Progenitor cell of endocrine pancreas (in vitro differentiated cells): Measurements from ENCODE around the gene FAM222A. TPM values are rescaled to one million over a fixed set of nuclear protein-coding genes. Genes with fewer than 3 reads are reported as not detected.

Experiments used
- DNase-seq: peaks from one replicate; pipeline ENCODE4 v3.0.0; 2021; ENCODE audit warnings: low spot score; ENCODE audit not compliant: unreplicated experiment
- H3K27ac Mint-ChIP-seq: 2 replicates; pipeline ENCODE4 v1.8.0; 2021; ENCODE audit warnings: mild to moderate bottlenecking, moderate library complexity, mixed read lengths
- H3K27me3 Mint-ChIP-seq: 2 replicates; pipeline ENCODE4 v1.8.0; 2021; ENCODE audit warnings: mixed read lengths
- H3K36me3 Mint-ChIP-seq: 2 replicates; pipeline ENCODE4 v1.8.0; 2022; ENCODE audit warnings: mixed read lengths; ENCODE audit not compliant: insufficient read depth
- H3K4me1 Mint-ChIP-seq: 2 replicates; pipeline ENCODE4 v1.8.0; 2021; ENCODE audit warnings: low read depth, mixed read lengths
- H3K4me3 Mint-ChIP-seq: 2 replicates; pipeline ENCODE4 v1.8.0; 2021; ENCODE audit warnings: low read depth, mild to moderate bottlenecking, moderate library complexity, mixed read lengths
- H3K9me3 Mint-ChIP-seq: 2 replicates; pipeline ENCODE4 v1.8.0; 2021; ENCODE audit warnings: low read depth, mixed read lengths
- total RNA-seq: library from RNA; stranded (reverse); gene quantifications from 2 replicates; pipeline ENCODE4 v1.2.1, GENCODE V29; 2021
- TF ChIP-seq, protein P1 (sequence below): fragments of 200-600 bp; sonication (generic); IDR thresholded peaks from one replicate; pipeline ENCODE4 v1.5.0; 2021; ENCODE audit warnings: antibody characterized with exemption, mild to moderate bottlenecking; ENCODE audit not compliant: unreplicated experiment

FAM222A gene
- total RNA-seq, 1 donor from 2014 or later: 11.6 TPM

DNA sequence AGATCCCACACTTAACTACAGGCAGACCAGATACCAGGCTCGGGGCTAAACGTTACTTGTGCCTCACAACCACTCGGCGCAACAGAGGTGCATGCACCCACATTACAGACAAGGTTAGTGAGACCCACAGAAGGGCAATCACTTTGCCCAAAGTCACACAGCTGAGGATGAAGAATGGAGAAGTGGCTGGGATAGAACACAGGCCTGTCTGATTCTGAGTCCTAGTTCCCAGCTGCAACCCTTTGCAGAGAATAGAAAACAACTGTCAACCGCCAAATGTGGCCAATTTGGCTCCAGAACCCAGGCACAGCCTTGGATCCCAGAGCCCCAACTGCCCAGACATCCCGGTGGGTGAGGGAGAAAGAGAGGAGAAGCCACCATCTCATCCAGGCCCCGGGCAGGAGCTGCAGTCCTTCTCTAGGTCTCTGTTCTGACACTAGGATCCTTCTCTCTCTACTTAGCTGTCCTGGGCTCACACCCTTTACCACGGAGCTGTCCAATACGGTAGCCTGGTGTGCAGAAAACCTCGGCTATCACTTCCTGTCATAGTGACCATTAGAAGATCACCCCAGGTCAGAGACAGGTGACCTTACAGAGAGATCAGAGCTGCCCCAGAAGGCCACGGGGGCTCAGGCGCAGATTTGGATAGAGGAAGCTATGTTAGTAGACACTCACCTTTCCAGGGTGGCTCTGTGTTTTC is 59.1 kb downstream of the FAM222A start:
- no peak for DNase-seq
- no peaks in the 10 kb centered on the region for H3K9me3 Mint-ChIP-seq
- peak overlapping the region; percentile 45 for H3K27ac Mint-ChIP-seq
- no peak overlapping the region for H3K4me3 Mint-ChIP-seq
- TF ChIP-seq, protein P1, sequence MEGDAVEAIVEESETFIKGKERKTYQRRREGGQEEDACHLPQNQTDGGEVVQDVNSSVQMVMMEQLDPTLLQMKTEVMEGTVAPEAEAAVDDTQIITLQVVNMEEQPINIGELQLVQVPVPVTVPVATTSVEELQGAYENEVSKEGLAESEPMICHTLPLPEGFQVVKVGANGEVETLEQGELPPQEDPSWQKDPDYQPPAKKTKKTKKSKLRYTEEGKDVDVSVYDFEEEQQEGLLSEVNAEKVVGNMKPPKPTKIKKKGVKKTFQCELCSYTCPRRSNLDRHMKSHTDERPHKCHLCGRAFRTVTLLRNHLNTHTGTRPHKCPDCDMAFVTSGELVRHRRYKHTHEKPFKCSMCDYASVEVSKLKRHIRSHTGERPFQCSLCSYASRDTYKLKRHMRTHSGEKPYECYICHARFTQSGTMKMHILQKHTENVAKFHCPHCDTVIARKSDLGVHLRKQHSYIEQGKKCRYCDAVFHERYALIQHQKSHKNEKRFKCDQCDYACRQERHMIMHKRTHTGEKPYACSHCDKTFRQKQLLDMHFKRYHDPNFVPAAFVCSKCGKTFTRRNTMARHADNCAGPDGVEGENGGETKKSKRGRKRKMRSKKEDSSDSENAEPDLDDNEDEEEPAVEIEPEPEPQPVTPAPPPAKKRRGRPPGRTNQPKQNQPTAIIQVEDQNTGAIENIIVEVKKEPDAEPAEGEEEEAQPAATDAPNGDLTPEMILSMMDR: no peak
- peaks cover 7% of the 10 kb centered on the region for H3K27me3 Mint-ChIP-seq
- H3K36me3 Mint-ChIP-seq: no peaks in the 10 kb centered on the region
- no peaks in the 10 kb centered on the region for H3K4me1 Mint-ChIP-seq

DNA sequence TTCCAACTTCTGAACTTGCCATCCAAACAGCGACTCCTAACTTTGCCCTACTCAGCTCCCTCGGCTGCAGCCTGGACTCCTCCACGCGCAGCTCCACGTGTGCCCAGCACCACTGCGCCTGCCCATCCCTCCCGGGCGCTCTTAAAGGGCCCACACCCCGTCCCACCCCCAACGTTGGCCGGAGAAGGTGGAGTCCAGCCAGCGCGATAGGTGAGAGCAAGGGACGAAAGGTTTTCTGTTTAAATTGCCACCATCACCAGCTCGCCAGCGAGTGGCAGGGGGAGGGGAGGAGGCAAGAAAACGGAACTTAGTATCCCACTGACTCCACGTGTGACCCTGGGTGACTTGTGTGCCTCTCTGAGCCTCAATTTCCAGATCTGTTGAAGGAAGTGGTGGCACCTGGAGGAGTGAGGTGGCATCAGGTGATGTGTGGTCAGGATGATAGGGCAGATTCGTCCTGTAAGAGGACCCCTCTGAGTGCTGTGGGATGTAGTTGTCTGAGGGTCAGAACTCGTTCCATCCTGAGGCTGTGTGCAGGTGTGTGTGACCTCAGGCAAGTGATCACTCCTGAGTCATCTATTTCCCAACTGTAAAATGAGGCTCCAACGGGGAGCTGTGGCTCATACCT is 59.9 kb downstream of the FAM222A start:
- DNase-seq: no peak
- no peak overlapping the region for H3K4me3 Mint-ChIP-seq
- TF ChIP-seq, protein P1: no peak
- no peaks in the 10 kb centered on the region for H3K4me1 Mint-ChIP-seq
- no peaks in the 10 kb centered on the region for H3K36me3 Mint-ChIP-seq
- no peaks in the 10 kb centered on the region for H3K9me3 Mint-ChIP-seq
- no peak overlapping the region for H3K27ac Mint-ChIP-seq
- H3K27me3 Mint-ChIP-seq: peaks cover 7% of the 10 kb centered on the region

DNA sequence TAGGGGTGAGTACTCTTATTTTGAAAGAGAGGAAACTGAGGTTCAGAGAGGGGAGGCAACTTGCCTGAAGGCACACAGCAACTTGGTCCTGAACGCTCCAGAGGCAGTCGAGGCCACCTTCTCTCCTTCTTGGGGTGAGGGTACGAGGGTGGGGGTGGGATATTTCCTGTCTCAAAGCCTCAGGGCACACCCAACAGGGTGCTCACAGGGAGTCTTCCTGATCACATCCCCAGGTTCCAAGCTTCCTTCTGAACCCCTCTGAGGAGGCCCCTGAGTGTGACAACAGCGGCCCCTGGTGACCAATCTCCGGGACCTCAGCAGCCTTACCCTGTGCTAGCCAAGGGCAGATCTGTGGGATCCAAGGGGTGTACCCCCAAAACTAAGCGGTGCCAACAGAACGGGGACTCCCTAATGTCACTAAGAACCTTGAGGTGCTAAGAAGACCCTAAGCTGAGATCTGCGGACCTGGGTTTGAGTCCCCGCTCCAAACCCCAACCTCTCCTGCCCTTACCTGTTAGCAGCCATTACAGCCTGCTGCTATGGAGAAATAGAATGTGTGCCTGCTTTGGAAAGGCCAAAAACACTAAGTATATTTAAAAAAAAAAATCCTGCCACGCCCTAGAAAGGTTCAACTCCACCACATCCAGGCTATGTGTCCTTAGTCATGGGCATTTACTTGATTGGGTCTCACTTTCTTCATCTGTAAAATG is 61.7 kb downstream of the FAM222A start:
- no peak overlapping the region for H3K27ac Mint-ChIP-seq
- H3K27me3 Mint-ChIP-seq: peaks cover 7% of the 10 kb centered on the region
- TF ChIP-seq, protein P1: peak; percentile 91
- H3K4me3 Mint-ChIP-seq: no peak overlapping the region
- H3K9me3 Mint-ChIP-seq: no peaks in the 10 kb centered on the region
- no peaks in the 10 kb centered on the region for H3K4me1 Mint-ChIP-seq
- peak; percentile 75 for DNase-seq
- H3K36me3 Mint-ChIP-seq: no peaks in the 10 kb centered on the region

DNA sequence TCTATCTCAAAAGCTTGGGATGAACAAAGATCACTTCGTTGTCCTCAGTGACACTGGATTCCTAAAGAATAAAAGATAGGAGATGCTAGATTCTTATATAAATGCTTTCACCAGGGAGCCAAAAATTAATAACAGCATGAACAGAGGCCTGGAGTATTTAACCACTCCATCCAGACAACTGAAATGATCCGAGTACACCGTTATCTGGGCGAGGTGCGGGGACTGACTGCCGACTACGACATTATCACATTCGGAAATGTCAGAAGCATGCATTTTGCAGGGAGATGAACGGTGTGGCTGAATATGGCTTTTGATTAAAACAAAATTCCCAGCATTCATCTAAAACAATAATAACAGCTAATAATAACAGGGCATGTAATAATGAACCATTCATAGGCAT is 63.0 kb downstream of the FAM222A start:
- Mint-ChIP-seq H3K9me3 (no peaks in the 10 kb centered on the region), H3K4me1 (no peaks in the 10 kb centered on the region), H3K4me3 (no peak overlapping the region), H3K36me3 (no peaks in the 10 kb centered on the region), H3K27ac (no peak overlapping the region), H3K27me3 (peaks cover 7% of the 10 kb centered on the region)
- TF ChIP-seq, protein P1: no peak
- DNase-seq: no peak

DNA sequence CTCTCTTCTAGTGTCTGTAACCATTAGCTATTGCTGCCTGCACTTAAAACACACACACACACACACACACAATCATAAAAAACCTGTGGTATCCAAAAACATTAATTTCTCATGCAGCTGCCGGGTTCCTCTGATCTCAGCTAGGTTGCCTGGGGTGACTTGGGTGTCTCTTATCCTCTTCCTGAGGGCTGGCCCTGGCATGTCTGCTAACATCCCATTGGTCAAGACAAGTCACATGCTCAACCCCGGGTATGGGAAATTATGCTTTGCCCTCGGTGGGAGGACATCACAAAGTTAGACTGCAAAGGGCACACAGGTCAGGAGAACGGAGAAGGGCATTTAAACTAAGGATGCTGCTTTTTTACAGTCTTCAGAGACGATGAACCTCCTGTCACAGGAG is 63.9 kb downstream of the FAM222A start:
- no peak for DNase-seq
- no peak overlapping the region for H3K27ac Mint-ChIP-seq
- peaks cover 7% of the 10 kb centered on the region for H3K27me3 Mint-ChIP-seq
- no peaks in the 10 kb centered on the region for H3K4me1 Mint-ChIP-seq
- H3K4me3 Mint-ChIP-seq: no peak overlapping the region
- H3K36me3 Mint-ChIP-seq: no peaks in the 10 kb centered on the region
- TF ChIP-seq, protein P1: no peak
- H3K9me3 Mint-ChIP-seq: no peaks in the 10 kb centered on the region
